Osteoblast (primary cell): Measurements from ENCODE around the gene FAM219A. TPM values are rescaled to one million over a fixed set of nuclear protein-coding genes. Genes with fewer than 3 reads are reported as not detected.
A peak's percentile ranks its signal among the peaks of the same experiment; 100 is the strongest.

Experiments
- DNase-seq: peaks from one replicate; pipeline ENCODE4 v3.0.0; 2011; ENCODE audit warnings: low spot score, mixed read lengths; ENCODE audit not compliant: insufficient read length; ENCODE audit errors: missing footprints
- H2AFZ ChIP-seq: 2 replicates; pipeline ENCODE4 v1.6.0; 2011; ENCODE audit warnings: mild to moderate bottlenecking, low read length
- H3K27ac ChIP-seq: 2 replicates; pipeline ENCODE4 v1.5.1; 2011; ENCODE audit warnings: mild to moderate bottlenecking, low read depth, low read length, moderate library complexity
- H3K27me3 ChIP-seq: 2 replicates; pipeline ENCODE4 v1.6.0; 2012; ENCODE audit warnings: mild to moderate bottlenecking, control low read depth, inconsistent platforms, low read length, moderate library complexity; ENCODE audit not compliant: insufficient read depth
- H3K36me3 ChIP-seq: 2 replicates; pipeline ENCODE4 v1.5.1; 2011; ENCODE audit warnings: mild to moderate bottlenecking, low read length, control low read depth, moderate library complexity; ENCODE audit not compliant: insufficient read depth
- H3K4me1 ChIP-seq: 2 replicates; pipeline ENCODE4 v1.5.1; 2011; ENCODE audit warnings: mild to moderate bottlenecking, low read length, control low read depth, moderate library complexity; ENCODE audit not compliant: insufficient read depth
- H3K4me2 ChIP-seq: 2 replicates; pipeline ENCODE4 v1.6.0; 2011; ENCODE audit warnings: mild to moderate bottlenecking, low read length; ENCODE audit not compliant: insufficient read depth
- H3K4me3 ChIP-seq: fragments of 200-600 bp; sonication (generic); 3 replicates; pipeline ENCODE4 v1.5.1; 2012; ENCODE audit warnings: mild to moderate bottlenecking, low read length, inconsistent platforms; ENCODE audit not compliant: insufficient read depth
- H3K79me2 ChIP-seq: 2 replicates; pipeline ENCODE4 v1.6.0; 2012; ENCODE audit warnings: mild to moderate bottlenecking, low read length, control low read depth, inconsistent platforms; ENCODE audit not compliant: insufficient read depth
- H3K9me3 ChIP-seq: 2 replicates; pipeline ENCODE4 v1.5.1; 2011; ENCODE audit warnings: low read depth, low read length, control low read depth
- H4K20me1 ChIP-seq: 2 replicates; pipeline ENCODE4 v1.6.0; 2012; ENCODE audit warnings: mild to moderate bottlenecking, low read length, control low read depth; ENCODE audit not compliant: insufficient read depth
- total RNA-seq: library from RNA; depleted of rRNA; stranded (reverse); fragments of >200 nt; gene quantifications from 2 replicates; pipeline ENCODE4 v1.2.3, GENCODE V29; 2012
- TF ChIP-seq, protein P1 (sequence below): IDR thresholded peaks from 2 replicates; pipeline ENCODE4 v1.5.1; 2011; ENCODE audit warnings: mild to moderate bottlenecking, low read depth, low read length, moderate library complexity; ENCODE audit errors: extremely low read depth

Gene FAM219A
- total RNA-seq, 1 donor, result 9.4 TPM

DNA sequence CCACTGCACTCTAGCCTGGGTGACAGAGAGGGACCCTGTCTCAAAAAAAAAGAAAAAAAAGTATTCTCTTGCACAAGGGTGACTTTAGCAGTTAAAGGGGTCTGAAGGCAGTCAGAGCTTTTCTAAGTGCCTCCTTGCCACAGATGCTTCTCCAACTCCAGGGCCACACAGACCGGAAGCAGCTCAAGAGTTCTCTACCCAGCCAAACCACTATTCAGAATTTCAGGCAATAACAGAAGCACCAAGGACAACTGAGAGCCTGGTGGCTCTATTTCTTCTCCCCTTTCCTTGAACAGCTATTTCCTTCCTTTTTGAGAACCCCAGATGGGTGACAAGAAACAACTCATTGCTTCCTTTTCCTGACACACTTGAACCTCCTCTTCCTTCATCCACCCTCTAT is 2.2 kb downstream of the FAM219A start:
- Histone ChIP-seq H3K27me3 (peaks cover 12% of the 10 kb centered on the region), H3K27ac (no peak overlapping the region), H2AFZ (no peak overlapping the region), H4K20me1 (peaks cover 50% of the 10 kb centered on the region), H3K4me2 (no peak overlapping the region), H3K36me3 (no peaks in the 10 kb centered on the region), H3K4me3 (no peak overlapping the region), H3K79me2 (peaks cover 61% of the 10 kb centered on the region), H3K9me3 (no peaks in the 10 kb centered on the region), H3K4me1 (peaks cover 30% of the 10 kb centered on the region)
- no peak for DNase-seq
- TF ChIP-seq, protein P1, sequence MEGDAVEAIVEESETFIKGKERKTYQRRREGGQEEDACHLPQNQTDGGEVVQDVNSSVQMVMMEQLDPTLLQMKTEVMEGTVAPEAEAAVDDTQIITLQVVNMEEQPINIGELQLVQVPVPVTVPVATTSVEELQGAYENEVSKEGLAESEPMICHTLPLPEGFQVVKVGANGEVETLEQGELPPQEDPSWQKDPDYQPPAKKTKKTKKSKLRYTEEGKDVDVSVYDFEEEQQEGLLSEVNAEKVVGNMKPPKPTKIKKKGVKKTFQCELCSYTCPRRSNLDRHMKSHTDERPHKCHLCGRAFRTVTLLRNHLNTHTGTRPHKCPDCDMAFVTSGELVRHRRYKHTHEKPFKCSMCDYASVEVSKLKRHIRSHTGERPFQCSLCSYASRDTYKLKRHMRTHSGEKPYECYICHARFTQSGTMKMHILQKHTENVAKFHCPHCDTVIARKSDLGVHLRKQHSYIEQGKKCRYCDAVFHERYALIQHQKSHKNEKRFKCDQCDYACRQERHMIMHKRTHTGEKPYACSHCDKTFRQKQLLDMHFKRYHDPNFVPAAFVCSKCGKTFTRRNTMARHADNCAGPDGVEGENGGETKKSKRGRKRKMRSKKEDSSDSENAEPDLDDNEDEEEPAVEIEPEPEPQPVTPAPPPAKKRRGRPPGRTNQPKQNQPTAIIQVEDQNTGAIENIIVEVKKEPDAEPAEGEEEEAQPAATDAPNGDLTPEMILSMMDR, result no peak

DNA sequence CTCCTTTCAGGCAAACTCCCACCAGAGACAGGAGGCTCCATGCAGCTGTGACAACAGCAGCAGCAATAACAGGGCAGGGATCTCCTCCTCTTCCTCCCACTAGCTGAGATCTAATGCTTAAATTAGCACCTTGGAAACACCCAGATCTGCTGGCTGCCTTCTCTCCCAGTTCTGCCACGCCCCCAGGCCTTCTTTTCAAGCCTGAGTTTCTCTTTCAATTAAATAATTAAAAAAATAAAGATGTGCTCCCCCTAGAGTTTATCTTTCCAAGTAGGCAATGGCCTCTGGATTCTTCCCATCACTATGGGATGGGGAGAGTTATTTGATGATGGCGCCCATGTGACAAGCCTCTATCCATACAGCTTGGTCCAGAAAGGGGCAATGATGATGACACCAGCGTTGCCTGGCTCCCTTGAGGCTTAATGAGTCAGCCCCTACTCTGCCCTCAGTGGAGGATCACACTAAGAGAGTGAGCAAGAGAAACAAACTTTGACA is 3.8 kb downstream of the FAM219A start:
- Histone ChIP-seq H3K27me3 (peaks cover 3% of the 10 kb centered on the region), H3K36me3 (no peaks in the 10 kb centered on the region), H3K9me3 (no peaks in the 10 kb centered on the region), H2AFZ (no peak overlapping the region), H4K20me1 (peaks cover 55% of the 10 kb centered on the region), H3K79me2 (peaks cover 75% of the 10 kb centered on the region), H3K27ac (no peak overlapping the region), H3K4me3 (no peak overlapping the region), H3K4me2 (no peak overlapping the region), H3K4me1 (peaks cover 31% of the 10 kb centered on the region)
- TF ChIP-seq, protein P1, result peak; percentile 44
- peak; percentile 91 for DNase-seq

DNA sequence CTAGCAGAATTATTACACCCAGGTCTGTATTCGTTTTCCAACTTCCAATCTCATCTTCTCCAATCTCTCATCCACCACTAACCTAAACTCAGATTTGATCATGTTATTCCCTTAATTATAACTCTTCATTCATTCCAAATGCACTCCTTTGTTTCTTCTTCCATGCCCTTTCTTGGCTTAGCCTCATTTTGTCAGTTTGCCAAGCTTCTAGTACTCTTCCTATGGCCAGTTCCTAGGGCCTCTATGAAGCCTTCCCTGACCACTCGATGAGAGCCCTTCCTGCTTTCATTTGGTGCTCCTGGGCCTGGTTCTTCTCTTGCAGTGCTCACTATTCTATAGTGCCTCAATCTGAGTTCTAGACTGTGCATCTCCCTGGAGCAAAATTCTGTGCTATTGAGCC is 5.8 kb downstream of the FAM219A start:
- H3K79me2 ChIP-seq, result peaks cover 90% of the 10 kb centered on the region
- H4K20me1 ChIP-seq, result peaks cover 71% of the 10 kb centered on the region
- no peaks in the 10 kb centered on the region for H3K36me3 ChIP-seq
- H2AFZ ChIP-seq, result no peak overlapping the region
- peaks cover 27% of the 10 kb centered on the region for H3K4me1 ChIP-seq
- H3K4me3 ChIP-seq, result no peak overlapping the region
- H3K4me2 ChIP-seq, result no peak overlapping the region
- no peak overlapping the region for H3K27ac ChIP-seq
- no peaks in the 10 kb centered on the region for H3K9me3 ChIP-seq
- TF ChIP-seq, protein P1, result no peak
- H3K27me3 ChIP-seq, result no peaks in the 10 kb centered on the region
- DNase-seq, result no peak

DNA sequence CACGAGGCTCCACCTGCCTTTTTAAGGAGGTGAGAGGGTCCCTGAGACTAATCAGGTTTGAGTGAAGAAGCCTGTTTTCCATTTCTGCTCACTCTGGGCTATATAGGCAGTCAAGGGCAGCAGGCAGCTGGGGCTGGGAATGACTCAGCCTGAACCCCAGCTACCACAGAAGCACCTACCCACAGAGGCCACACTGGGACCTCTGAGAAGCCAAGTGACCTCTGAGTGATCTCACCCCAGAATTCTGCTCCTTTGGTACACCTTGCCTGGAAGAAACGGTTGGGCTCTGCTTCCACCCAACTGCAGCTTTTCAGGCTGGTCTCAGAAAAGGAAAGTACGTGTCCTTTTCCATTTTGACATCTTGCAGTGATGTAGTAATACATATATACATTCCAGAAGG is 6.8 kb downstream of the FAM219A start:
- Histone ChIP-seq H3K27ac (no peak overlapping the region), H3K79me2 (peaks cover 88% of the 10 kb centered on the region), H3K9me3 (no peaks in the 10 kb centered on the region), H3K4me2 (no peak overlapping the region), H4K20me1 (peaks cover 74% of the 10 kb centered on the region), H3K36me3 (no peaks in the 10 kb centered on the region), H3K27me3 (no peaks in the 10 kb centered on the region), H2AFZ (no peak overlapping the region), H3K4me3 (no peak overlapping the region), H3K4me1 (peaks cover 28% of the 10 kb centered on the region)
- no peak for DNase-seq
- TF ChIP-seq, protein P1, result no peak
